Lower leg skin (tissue), 3 donors: ENCODE measurements around the gene RSPO1.

ENCODE experiments used
- POLR2A ChIP-seq, 2 donors: fragments of 450-650 bp; IDR thresholded peaks; one replicate each; pipeline ENCODE4 v1.6.1; 2016 to 2017; ENCODE audit warnings: antibody characterized with exemption in 2 of 2, mild to moderate bottlenecking in 1 of 2, moderate library complexity in 1 of 2
- TF ChIP-seq, protein P1 (sequence below), 3 donors: fragments of 450-650 bp; IDR thresholded peaks; one replicate each; pipeline ENCODE4 v1.5.1; 2016; ENCODE audit warnings: antibody characterized with exemption in 3 of 3, mild to moderate bottlenecking in 3 of 3, moderate library complexity in 2 of 3

DNA sequence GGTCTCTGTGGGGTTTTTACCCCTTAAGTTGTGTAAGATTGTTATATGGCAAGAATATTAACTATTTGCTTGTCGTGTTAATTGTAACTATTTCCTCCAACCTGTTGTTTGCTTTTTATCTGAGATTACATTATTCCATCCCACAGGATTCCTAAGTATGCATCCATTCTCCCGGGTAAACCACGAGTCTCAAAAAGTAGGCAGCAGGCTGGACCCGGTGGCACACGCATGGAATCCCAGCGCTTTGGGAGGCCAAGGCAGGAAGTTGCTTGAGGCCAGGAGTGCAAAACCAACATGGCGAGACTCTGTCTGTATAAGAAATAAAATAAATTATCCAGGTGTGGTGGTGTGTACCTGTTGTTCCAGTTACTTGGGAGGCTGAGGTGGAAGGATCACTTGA lies 12.6 kb upstream of the RSPO1 start:
- no peak for TF ChIP-seq POLR2A (IDR thresholded peaks at IDR 0.05)
- TF ChIP-seq, protein P1, sequence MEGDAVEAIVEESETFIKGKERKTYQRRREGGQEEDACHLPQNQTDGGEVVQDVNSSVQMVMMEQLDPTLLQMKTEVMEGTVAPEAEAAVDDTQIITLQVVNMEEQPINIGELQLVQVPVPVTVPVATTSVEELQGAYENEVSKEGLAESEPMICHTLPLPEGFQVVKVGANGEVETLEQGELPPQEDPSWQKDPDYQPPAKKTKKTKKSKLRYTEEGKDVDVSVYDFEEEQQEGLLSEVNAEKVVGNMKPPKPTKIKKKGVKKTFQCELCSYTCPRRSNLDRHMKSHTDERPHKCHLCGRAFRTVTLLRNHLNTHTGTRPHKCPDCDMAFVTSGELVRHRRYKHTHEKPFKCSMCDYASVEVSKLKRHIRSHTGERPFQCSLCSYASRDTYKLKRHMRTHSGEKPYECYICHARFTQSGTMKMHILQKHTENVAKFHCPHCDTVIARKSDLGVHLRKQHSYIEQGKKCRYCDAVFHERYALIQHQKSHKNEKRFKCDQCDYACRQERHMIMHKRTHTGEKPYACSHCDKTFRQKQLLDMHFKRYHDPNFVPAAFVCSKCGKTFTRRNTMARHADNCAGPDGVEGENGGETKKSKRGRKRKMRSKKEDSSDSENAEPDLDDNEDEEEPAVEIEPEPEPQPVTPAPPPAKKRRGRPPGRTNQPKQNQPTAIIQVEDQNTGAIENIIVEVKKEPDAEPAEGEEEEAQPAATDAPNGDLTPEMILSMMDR (IDR thresholded peaks at IDR 0.05) = no peak
